HG02642 (cell line): ENCODE results near the gene NAGPA.
A peak's percentile ranks its signal among the peaks of the same experiment; 100 is the strongest.
"Not testable (repeated sequence)": the region's sequence is repeated elsewhere in the genome, so short reads cannot be mapped to it uniquely, and the experiment has no call there.

Experiments
- ATAC-seq: cut with Tn5 transposase; IDR thresholded peaks from one replicate; pipeline ENCODE4 v1.9.1; 2021; ENCODE audit warnings: mild to moderate bottlenecking; ENCODE audit not compliant: unreplicated experiment, poor library complexity

The NAGPA gene

DNA sequence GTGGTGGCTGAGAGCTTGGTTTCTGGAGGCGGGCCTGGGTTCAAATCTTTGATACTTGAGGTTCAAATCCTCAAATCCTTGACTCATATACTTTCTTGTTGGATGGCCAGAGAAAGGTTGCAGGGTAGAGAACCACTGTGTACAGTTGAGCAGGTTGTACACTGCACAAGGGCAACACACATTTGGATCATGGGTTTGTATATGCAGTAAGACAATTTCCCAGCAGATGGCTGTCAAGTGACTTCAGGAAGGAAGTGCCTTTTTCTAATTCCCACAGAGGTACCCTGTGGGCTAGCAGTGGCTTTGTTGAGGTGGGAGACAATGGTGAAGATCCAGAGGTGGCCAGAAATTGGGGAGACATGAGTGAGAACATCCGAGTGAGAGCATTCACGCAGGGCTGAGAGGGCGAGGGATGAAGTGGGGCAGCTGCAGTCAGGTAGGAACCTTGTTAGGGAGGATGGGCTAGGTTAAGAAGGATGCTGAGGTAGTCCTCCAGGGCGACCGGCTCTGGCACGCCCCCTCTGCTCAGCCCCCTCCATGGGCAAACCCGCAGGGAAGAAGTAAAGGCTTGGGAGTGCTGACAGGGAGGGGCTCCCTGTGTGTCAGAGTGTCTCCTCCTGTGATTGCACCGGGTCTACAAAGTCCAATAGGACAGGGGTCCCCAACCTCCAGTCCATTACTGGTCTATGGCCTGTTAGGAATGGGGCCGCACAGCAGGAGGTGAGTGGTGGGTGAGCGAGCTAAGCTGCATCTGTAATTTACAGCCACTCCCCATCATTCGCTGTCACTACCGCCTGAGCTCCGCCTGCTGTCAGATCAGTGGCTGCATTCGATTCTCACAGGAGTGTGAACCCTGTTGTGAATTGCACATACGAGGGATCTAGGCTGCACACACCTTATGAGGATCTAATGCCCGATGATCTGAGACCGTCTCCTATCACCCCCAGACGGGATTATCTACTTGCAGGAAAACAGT lies 29.3 kb upstream of the NAGPA start:
- no peak for ATAC-seq

DNA sequence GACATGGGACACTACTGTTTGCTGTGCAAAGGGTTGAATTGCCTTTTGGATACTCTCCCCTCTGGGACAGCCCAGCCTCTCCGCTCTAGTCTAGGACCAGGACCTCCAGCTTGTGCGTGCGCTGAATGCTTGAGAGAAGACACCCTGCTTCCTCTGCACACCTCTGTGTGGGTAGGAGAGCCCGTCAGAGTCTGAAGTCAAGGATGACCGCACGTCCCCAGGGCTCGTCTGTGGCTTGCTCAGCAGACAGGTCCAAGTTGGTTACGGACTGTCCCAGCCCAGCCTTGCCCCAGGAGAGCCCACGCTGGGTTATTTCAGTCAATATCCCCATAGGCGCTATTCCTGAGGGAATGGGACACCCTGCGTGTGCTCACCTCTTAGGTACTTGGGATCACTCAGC lies 28.3 kb upstream of the NAGPA start:
- ATAC-seq, result no peak

DNA sequence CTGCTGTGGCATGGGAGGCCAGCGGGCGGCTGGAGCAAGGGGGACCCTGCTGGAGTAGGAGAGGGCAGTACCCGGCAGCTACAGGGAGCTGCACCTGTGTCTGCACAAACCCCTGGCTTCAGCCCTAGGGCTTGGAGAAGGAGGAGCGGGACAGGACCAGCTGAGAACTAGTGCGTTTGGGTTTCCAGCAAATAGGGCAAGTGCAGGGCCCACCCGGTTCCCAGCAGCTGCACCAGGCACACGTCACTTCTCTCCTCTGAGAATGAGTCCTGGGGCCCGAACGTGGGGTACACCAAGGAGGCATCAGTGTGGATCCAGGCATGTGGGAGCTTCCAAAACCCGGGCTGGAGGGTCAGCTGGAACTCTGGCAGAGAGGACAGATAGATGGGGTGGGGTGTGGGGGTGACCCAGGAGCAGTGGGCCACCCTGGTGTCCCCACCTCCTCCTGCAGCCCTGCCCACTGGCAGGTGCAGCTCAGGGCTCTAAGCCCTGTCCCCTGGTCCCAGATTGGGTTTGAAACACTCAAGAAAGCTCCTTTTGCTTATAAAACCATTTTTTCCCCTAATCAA lies 26.4 kb upstream of the NAGPA start:
- no peak for ATAC-seq

- ATAC-seq, result no peak
Measured at GRCh38 chr16:5059386-5060072, 25.8 kb upstream of the NAGPA start.

DNA sequence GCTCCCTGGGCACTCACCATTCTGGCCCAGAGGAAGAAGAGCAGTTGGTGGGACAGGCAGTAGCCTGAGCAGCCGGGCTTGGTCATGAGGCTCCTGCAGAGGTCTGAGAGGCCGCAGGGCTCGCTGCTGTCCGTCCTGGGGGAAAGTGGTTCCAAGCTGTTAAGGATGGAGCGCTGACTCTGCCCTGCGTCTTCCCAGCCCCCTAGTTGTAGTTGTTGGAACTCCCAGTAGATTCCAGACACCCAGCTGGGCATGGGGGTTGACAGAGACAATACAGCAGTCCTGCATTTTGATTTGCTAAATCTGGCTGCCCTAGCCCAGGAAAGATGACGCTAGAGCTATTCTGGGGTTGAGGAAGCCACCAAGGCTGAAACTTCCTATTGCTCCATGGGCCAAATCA lies 24.7 kb upstream of the NAGPA start:
- ATAC-seq, result no peak

- peak; percentile 71 for ATAC-seq
Measured at GRCh38 chr16:5056352-5056751, 22.6 kb upstream of the NAGPA start.

DNA sequence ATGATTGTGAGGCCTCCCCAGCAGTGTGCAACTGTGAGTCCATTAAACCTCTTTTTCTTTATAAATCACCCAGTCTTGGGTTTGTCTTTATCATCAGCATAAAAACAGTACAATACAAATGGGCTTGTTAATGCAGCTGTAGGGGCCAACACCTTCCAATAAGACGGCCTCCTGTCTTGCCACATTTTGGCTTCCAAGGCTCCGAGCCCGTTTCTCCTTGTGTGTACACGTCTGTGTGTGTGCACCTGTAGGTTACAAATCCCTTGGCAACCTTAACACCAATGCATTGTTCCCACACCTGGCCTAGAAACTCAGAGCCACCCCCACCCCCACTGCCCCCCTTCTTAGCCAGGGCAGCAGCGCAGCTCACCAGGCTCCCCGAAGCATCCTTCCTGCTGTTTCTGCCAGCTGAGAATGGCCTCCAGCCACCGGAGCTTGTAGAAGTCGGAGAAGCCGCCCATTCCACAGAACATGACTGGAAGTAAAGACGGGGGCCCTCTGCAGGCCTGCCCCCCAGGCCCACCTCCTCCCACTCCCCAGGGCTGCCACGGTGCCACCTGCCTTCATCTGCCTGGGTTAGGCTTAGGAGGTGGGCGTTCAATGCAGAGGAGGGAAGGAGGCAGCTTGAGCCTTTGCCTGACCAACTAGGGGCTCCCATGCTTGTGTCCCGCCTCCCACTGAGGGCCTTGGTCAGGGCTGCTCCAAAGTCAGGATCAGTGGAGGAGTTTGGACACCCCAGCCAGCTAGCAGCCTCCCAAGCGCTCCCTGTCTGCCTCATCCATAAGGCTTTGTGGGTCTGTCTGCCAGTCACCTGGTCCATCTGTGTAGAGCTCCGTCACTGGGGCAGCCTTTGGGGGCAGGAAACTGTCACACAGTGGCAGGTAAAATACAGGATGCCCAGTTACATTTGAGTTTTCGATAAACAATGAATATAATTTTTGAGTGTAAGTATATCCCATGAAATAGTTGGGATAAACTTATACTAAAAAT lies 21.4 kb upstream of the NAGPA start:
- no peak for ATAC-seq

GRCh38 chr16:5046914-5047313 lies 13.2 kb upstream of the NAGPA start:
- ATAC-seq, result no peak

- ATAC-seq, result no peak
Measured at GRCh38 chr16:5045499-5046115, 11.9 kb upstream of the NAGPA start.

DNA sequence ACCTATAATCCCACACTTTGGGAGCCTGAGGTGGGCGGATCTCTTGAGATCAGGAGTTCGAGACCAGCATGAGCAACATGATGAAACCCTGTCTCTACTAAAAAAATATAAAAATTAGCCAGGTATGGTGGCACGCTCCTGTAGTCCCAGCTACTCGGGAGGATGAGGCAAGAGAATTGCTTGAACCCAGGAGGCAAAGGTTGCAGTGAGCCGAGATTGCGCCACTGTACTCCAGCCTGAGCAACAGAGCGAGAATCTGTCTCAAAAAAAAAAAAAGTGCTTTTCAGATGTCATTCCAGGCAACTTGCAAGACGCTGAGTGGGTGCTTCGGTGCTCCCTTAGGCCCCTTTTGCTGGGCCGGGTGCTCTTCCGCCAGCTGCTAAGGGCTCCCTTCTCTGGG lies 10.8 kb upstream of the NAGPA start:
- ATAC-seq, result not testable (repeated sequence)

DNA sequence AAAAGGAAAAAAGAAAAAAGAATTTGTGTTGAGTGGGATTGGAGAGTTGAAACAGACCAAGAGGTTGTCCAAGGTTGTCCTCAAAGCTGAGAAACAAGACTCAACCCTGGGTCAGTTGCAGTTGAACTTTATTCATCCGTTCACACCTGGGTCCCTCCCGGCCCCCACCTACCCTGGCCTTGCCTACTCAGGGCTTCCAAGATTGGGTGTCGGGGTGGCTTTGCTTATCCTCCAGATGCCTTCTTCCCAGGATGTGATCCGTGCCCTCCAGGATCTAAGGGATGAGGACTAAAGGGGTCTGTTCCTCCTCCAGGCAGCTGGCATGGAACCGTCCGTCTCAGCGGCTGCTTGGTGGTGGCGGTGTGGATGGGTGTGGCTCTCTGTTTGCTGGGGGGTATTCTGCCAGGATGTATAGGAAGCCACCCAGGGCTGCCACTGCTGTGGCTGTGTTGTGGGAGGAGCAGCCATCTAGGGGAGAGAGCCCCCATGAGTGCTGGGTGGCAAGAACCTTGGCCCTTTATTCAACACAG lies 10.3 kb upstream of the NAGPA start:
- no peak for ATAC-seq

DNA sequence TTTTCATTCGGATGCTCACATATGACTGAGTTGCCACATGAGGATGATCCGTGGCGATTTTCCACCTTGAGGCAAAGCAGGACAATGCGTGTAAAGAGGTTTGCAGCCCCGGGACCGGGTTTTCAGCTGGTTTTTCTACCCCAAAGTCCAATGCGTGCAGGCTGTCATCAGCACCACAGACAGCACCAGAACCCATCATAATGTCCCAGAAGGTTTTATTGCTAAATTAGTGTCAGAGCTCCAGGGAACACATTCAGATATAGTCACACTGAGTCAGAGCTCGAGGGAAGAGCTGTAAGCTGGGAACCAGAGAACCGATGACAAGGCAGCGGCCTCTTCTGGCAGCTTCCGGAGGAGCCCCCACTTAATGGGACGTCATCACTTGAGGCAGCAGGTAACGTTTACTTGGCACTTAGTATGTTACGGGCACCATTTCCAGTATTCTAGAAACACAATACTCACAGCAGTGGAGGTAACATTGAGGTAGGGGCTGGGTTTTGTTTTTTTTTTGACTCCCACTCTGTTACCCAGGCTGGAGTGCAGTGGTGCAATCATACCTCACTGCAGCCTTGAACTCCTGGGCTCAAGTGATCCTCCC lies 8.9 kb upstream of the NAGPA start:
- ATAC-seq, result no peak

- ATAC-seq, result peak; percentile 70
Measured at GRCh38 chr16:5041600-5042133, 7.9 kb upstream of the NAGPA start.

DNA sequence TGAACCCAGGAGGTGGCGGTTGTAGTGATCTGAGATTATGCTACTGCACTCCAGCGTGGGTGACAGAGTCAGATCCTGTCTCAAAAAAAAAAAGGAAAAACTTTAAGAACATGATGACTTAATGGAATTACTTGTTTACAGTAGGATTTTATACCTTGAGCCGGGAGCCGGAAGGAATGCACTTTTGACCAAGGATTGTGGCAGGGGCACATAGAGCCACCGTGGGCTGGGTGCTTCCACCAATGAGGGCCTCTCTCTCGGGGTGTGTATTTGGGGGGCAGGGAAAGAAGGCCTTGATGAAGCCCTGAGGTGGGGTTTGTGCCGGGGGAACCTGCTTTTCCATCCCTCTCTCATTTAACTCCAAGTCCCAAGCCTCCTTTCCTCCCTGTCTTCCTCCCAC lies 6.7 kb upstream of the NAGPA start:
- no peak for ATAC-seq

DNA sequence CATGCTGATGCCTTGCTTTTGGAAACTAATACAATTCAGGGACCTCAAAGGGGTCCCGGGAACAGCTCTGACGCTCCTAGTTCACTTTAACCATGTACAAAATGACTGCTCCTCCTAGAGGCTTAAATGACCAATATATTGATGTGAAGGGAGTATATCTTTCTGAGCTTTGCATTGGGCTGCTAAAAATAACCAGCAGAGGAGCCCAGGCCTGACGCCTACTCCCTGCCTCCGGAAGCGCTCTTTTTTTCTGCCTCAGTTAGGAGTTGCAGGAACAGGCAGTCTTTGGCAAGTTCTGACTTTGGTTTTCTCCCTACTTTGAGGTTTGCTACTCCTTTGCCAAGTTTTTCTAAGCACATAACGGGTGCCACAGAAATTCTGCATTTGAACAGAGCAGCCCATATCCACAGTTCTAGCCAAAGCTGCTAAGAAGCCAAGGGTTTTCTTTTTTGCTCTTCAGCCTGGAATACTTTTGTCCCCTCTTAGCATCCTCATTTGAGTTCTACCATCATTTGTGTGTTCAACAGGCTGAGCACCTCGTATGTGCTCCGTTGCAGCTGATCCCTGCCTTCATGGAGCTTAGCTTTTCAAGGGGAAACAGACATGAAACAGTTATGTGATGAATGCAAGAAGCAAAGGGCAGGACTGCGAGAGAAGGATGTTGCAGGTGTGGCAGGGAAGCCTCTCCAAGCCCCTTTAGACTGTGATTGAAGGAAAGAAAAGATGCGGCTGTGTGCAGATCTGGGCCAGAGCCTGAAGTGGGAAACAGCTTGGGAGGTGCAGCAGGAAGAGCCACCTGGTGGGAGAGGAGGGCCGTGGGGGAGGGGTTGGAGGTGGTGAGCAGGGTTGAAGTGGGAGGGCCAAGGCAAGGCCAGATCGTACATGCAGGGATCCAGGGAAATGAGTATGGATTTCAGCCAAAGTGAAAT lies 2.8 kb upstream of the NAGPA start:
- no peak for ATAC-seq

DNA sequence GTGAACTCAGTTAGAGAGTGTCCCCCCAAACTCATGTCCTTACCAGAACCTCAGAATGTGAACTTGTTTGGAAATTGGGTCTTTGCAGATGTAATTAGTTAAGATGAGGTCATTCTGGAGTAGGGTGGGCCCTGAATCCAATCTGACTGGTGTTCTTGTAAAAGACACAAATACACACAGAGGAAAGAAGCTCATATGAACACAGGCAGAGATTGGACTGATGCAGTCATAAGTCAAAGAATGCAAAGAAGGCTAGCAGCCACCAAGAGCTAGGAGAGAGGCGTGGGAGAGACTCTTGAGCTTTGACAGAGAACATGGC lies 2.1 kb upstream of the NAGPA start:
- no peak for ATAC-seq

GRCh38 chr16:5034167-5034523 lies 410 bp upstream of the NAGPA start:
- no peak for ATAC-seq

- ATAC-seq, result no peak
Measured at GRCh38 chr16:5032748-5033167, 977 bp downstream of the NAGPA start.
